ENCODE data around the gene CHERP. TPM values are rescaled to one million over a fixed set of nuclear protein-coding genes. Genes with fewer than 3 reads are reported as not detected.

Gene CHERP
- total and polyA plus RNA-seq, 12 donors, result 2.9 to 50.7 (median 19.0) TPM

DNA sequence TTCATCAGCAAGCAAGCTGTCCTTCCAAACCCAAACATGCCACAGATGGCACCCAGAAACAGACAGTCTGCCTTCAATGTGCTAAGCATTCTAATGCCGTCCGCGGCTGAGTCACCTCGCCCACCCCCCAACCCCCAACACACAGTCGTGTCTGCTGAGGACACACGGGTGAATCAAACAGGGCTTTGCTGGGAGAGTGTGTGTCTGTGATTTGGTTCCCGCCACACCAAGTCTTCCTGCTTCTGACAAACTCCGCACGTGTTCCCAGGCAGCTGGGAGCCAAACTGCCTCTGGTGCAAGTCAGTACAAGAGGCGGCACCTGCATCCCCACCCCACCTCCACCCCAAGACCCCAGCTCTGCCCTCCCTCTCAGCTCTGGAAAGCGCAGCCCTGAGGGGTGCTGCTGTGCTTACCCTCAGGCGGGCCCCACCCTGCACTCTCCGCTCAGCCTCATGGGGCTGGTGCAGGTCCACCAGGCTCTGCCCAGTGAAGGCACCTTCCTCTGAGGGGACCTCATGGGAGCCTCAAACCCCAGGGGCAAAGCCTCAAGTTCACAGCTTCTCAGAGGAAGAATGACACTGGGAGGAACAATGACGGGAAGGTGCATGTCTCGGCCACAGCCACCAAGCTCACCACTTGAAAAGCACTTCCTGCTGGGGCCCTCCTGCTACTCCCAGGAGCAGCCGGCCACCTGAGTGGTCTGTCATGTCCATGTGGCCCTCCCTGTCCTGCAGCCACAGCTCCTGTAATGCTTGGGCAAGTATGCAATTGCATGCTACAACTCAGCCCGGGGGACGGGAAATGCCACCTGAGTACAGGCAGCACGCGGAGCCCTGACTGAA lies 45.0 kb upstream of the CHERP start:
- DNase-seq, result peak in 1 of 7 donors; percentile 68
- no peaks in the 10 kb centered on the region for H3K9me3 ChIP-seq (replicated peaks in 1 of 3)
- peaks cover 35 to 88% of the 10 kb centered on the region in 2 donors for H3K4me1 ChIP-seq (replicated peaks in 1 of 2)
- 51 to 62% (median 54%) methylated on average over 6 to 20 of the region's 20 CpGs for WGBS, 4 donors
- H3K4me3 ChIP-seq, result no peak overlapping the region
- H3K36me3 ChIP-seq (replicated peaks in 1 of 2), result no peaks in the 10 kb centered on the region
- intact Hi-C loops (cut with DNase I), result no loop called here
- H3K27ac ChIP-seq, result peak overlapping the region in 4 of 5 donors; percentile 45 to 72 (median 55)
- no peak for TF ChIP-seq POLR2A (IDR thresholded peaks at IDR 0.05)
- TF ChIP-seq, protein P1, sequence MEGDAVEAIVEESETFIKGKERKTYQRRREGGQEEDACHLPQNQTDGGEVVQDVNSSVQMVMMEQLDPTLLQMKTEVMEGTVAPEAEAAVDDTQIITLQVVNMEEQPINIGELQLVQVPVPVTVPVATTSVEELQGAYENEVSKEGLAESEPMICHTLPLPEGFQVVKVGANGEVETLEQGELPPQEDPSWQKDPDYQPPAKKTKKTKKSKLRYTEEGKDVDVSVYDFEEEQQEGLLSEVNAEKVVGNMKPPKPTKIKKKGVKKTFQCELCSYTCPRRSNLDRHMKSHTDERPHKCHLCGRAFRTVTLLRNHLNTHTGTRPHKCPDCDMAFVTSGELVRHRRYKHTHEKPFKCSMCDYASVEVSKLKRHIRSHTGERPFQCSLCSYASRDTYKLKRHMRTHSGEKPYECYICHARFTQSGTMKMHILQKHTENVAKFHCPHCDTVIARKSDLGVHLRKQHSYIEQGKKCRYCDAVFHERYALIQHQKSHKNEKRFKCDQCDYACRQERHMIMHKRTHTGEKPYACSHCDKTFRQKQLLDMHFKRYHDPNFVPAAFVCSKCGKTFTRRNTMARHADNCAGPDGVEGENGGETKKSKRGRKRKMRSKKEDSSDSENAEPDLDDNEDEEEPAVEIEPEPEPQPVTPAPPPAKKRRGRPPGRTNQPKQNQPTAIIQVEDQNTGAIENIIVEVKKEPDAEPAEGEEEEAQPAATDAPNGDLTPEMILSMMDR (IDR thresholded peaks at IDR 0.05), result no peak
- H3K27me3 ChIP-seq, result no peaks in the 10 kb centered on the region

DNA sequence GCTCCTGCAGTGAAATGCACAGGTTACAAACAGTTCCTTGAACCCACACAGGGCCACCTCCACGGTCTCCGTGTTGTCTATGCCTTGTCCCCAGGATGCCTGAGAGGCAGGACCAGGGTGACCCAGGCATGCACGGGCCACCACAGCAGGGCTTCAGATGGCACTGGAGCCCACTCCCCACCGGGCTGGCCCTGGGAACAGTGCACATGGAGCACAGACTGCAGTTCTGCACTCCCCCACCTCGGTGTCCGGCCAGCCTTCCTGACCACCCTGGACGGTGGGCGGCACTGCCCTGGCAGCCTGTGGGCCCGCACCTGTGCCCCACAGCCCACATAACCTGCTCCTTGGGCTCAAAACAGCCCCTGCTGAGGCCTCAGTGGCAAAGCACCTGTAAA lies 44.2 kb upstream of the CHERP start:
- TF ChIP-seq POLR2A (IDR thresholded peaks at IDR 0.05), result no peak
- TF ChIP-seq, protein P1 (IDR thresholded peaks at IDR 0.05), result no peak
- no peak overlapping the region for H3K4me3 ChIP-seq
- intact Hi-C loops (cut with DNase I), result no loop called here
- no peaks in the 10 kb centered on the region for H3K9me3 ChIP-seq (replicated peaks in 1 of 3)
- H3K36me3 ChIP-seq (replicated peaks in 1 of 2), result no peaks in the 10 kb centered on the region
- peak overlapping the region in 1 of 5 donors; percentile 80 for H3K27ac ChIP-seq
- WGBS, 4 donors, result 77 to 92% (median 89%) methylated on average over 6 to 9 of the region's 9 CpGs
- DNase-seq, result no peak
- no peaks in the 10 kb centered on the region for H3K27me3 ChIP-seq
- H3K4me1 ChIP-seq (replicated peaks in 1 of 2), result peaks cover 34 to 88% of the 10 kb centered on the region in 2 donors

DNA sequence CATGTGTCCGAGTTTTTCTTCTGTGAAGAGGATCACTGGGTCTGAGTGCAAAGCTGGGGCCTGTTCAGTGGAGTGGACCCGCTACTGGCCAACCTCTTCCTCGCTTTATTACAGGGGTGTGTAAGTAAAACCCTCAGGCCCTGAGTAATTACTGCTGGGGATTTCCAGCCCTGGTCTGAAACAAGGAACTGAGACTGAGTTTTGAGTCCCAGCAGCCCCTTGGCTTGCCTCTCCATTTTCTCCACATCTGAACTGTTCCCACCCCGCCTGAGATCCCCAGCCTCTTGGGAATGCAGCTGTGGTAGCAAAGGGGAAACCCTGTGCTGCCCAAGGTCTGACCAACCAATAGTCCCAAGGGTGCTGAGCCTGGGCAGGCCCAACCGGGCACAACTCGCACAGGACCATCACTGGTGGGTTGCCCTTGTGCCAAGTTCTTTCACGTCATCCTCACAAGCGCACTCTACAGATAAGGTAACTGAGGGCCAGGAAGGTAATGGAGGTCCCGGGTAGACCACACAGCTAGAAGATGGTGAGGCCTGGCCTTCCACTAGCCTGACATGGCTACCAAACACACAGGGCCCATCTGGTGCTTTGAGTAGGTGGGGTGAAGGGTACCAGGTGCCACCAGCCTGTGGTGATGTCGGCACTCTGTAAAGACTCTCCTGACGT lies 43.7 kb upstream of the CHERP start:
- WGBS, 4 donors, result 77 to 90% (median 88%) methylated on average over 9 to 11 of the region's 11 CpGs
- Histone ChIP-seq H3K9me3 (replicated peaks in 1 of 3) (no peaks in the 10 kb centered on the region), H3K4me1 (replicated peaks in 1 of 2) (peaks cover 40 to 89% of the 10 kb centered on the region in 2 donors), H3K27me3 (no peaks in the 10 kb centered on the region), H3K36me3 (replicated peaks in 1 of 2) (no peaks in the 10 kb centered on the region), H3K4me3 (no peak overlapping the region), H3K27ac (peak overlapping the region in 2 of 5 donors; percentile 70 to 80)
- TF ChIP-seq, protein P1 (IDR thresholded peaks at IDR 0.05), result no peak
- no peak for TF ChIP-seq POLR2A (IDR thresholded peaks at IDR 0.05)
- intact Hi-C loops (cut with DNase I), result no loop called here
- DNase-seq, result no peak

DNA sequence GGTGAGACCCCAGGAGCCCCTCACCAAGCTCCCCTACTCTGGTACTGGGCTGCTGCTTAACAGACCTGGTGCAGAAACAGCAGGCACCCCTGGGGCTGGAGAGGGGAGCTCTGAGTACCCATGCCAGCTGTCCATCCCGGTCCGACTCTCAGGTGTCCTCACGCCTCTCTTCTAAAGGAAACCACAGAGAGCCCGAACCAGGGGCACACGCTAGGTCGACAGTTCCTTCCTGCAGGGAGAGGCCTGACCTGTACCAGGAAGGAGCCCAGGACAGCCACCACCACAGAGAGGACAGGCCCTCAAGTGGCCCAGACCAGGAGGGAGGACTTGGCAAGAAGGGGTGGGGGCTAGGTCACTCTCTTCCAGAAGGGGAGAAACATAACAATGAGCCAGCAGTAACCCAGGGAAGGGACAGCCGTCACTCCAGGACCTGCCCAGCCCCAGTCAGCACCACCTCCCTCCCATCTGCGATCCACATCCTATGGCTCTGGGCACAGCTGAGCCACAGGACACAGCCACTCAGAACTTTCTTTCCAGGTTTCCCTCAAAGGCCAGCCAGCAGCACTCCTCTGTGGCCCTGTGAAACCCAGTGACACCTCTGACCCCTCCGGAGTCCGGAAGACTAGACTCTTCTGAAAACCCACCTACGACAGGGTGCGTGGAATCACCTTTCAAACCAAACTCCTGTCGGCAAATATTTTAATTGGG lies 43.0 kb upstream of the CHERP start:
- WGBS, 4 donors, result 72 to 92% (median 78%) methylated on average over 7 to 13 of the region's 13 CpGs
- H3K4me1 ChIP-seq (replicated peaks in 1 of 2), result peaks cover 47 to 92% of the 10 kb centered on the region in 2 donors
- H3K9me3 ChIP-seq (replicated peaks in 1 of 3), result no peaks in the 10 kb centered on the region
- no peak for DNase-seq
- H3K27ac ChIP-seq, result peak overlapping the region in 4 of 5 donors; percentile 21 to 80 (median 52)
- TF ChIP-seq, protein P1 (IDR thresholded peaks at IDR 0.05), result no peak
- no peak for TF ChIP-seq POLR2A (IDR thresholded peaks at IDR 0.05)
- intact Hi-C loops (cut with DNase I), result no loop called here
- no peaks in the 10 kb centered on the region for H3K27me3 ChIP-seq
- no peaks in the 10 kb centered on the region for H3K36me3 ChIP-seq (replicated peaks in 1 of 2)
- H3K4me3 ChIP-seq, result no peak overlapping the region

Measured in adrenal gland (tissue), 12 donors.